ENCODE measurements around the gene PIAS4. TPM values are rescaled to one million over a fixed set of nuclear protein-coding genes. Genes with fewer than 3 reads are reported as not detected.

The PIAS4 gene
- total and polyA plus RNA-seq, 4 donors = 6.5 to 20.3 (median 15.9) TPM

GRCh38 chr19:4057931-4058692 is 50.6 kb downstream of the PIAS4 start:
- intact Hi-C loops (cut with DNase I) = loop anchor here in 1 of 2 donors (5.0 kb wide), 2 partner anchors 51 to 1791 kb away; partner anchors contain the start of gene PIAS4
- Histone ChIP-seq H3K27ac (ENCODE audit: low read depth in 1 of 2, low read length in 2 of 2) (peak overlapping the region; percentile 57 to 70), H3K9me3 (ENCODE audit: control insufficient read depth, low read length) (no peaks in the 10 kb centered on the region), H3K4me1 (ENCODE audit: control insufficient read depth in 1 of 2, insufficient read depth in 2 of 2, low read length in 2 of 2) (no peaks in the 10 kb centered on the region), H3K36me3 (ENCODE audit: control insufficient read depth in 1 of 2, insufficient read depth in 2 of 2, low read length in 1 of 2) (peaks cover 2 to 10% of the 10 kb centered on the region in 2 donors), H3K27me3 (ENCODE audit: control insufficient read depth in 1 of 2, insufficient read depth in 2 of 2, low read length in 1 of 2) (no peaks in the 10 kb centered on the region), H3K4me3 (ENCODE audit: low read length in 2 of 2) (no peak overlapping the region)
- WGBS, 2 donors = 32 to 34% methylated on average over 22 of the region's 22 CpGs
- DNase-seq (peak; percentile 94 to 97), ATAC-seq (ENCODE audit: low FRiP score) (peak; percentile 87)

- H3K36me3 ChIP-seq (ENCODE audit: control insufficient read depth in 1 of 2, insufficient read depth in 2 of 2, low read length in 1 of 2) = peaks cover 2 to 4% of the 10 kb centered on the region in 2 donors
- intact Hi-C loops (cut with DNase I) = loop anchor here in 1 of 2 donors (5.0 kb wide), 2 partner anchors 52 to 1792 kb away; partner anchors contain the start of gene PIAS4
- H3K9me3 ChIP-seq (ENCODE audit: control insufficient read depth, low read length) = no peaks in the 10 kb centered on the region
- 31 to 41% methylated on average over 29 to 30 of the region's 30 CpGs for WGBS, 2 donors
- DNase-seq (peak; percentile 59 to 76), ATAC-seq (ENCODE audit: low FRiP score) (peak; percentile 23)
- no peak overlapping the region for H3K4me3 ChIP-seq (ENCODE audit: low read length in 2 of 2)
- no peaks in the 10 kb centered on the region for H3K27me3 ChIP-seq (ENCODE audit: control insufficient read depth in 1 of 2, insufficient read depth in 2 of 2, low read length in 1 of 2)
- H3K4me1 ChIP-seq (ENCODE audit: control insufficient read depth in 1 of 2, insufficient read depth in 2 of 2, low read length in 2 of 2) = no peaks in the 10 kb centered on the region
- H3K27ac ChIP-seq (ENCODE audit: low read depth in 1 of 2, low read length in 2 of 2) = peak overlapping the region; percentile 57 to 70
Measured at GRCh38 chr19:4058693-4059452, 51.3 kb downstream of the PIAS4 start.

- Histone ChIP-seq H3K36me3 (ENCODE audit: control insufficient read depth in 1 of 2, insufficient read depth in 2 of 2, low read length in 1 of 2) (peaks cover 0 to 4% of the 10 kb centered on the region in 2 donors), H3K4me3 (ENCODE audit: low read length in 2 of 2) (no peak overlapping the region), H3K9me3 (ENCODE audit: control insufficient read depth, low read length) (no peaks in the 10 kb centered on the region), H3K27me3 (ENCODE audit: control insufficient read depth in 1 of 2, insufficient read depth in 2 of 2, low read length in 1 of 2) (no peaks in the 10 kb centered on the region), H3K27ac (ENCODE audit: low read depth in 1 of 2, low read length in 2 of 2) (peak overlapping the region; percentile 57 to 70), H3K4me1 (ENCODE audit: control insufficient read depth in 1 of 2, insufficient read depth in 2 of 2, low read length in 2 of 2) (no peaks in the 10 kb centered on the region)
- DNase-seq = peak in 1 of 2 donors; percentile 76
- 39 to 55% methylated on average over 18 to 19 of the region's 19 CpGs for WGBS, 2 donors
- intact Hi-C loops (cut with DNase I) = loop anchor here in 1 of 2 donors (5.0 kb wide), 2 partner anchors 52 to 1792 kb away; partner anchors contain the start of gene PIAS4
- ATAC-seq (ENCODE audit: low FRiP score) = no peak
Measured at GRCh38 chr19:4059453-4059871, 51.9 kb downstream of the PIAS4 start.

- intact Hi-C loops (cut with DNase I) = loop anchor here in 1 of 2 donors (5.0 kb wide), 2 partner anchors 53 to 1793 kb away; partner anchors contain the start of gene PIAS4
- DNase-seq (peak in 1 of 2 donors; percentile 89), ATAC-seq (ENCODE audit: low FRiP score) (no peak)
- Histone ChIP-seq H3K4me3 (ENCODE audit: low read length in 2 of 2) (no peak overlapping the region), H3K9me3 (ENCODE audit: control insufficient read depth, low read length) (no peaks in the 10 kb centered on the region), H3K27me3 (ENCODE audit: control insufficient read depth in 1 of 2, insufficient read depth in 2 of 2, low read length in 1 of 2) (no peaks in the 10 kb centered on the region), H3K27ac (ENCODE audit: low read depth in 1 of 2, low read length in 2 of 2) (peak overlapping the region; percentile 57 to 70), H3K4me1 (ENCODE audit: control insufficient read depth in 1 of 2, insufficient read depth in 2 of 2, low read length in 2 of 2) (no peaks in the 10 kb centered on the region), H3K36me3 (ENCODE audit: control insufficient read depth in 1 of 2, insufficient read depth in 2 of 2, low read length in 1 of 2) (no peaks in the 10 kb centered on the region)
- 61 to 63% methylated on average over 40 to 42 of the region's 42 CpGs for WGBS, 2 donors
Measured at GRCh38 chr19:4059891-4060620, 52.5 kb downstream of the PIAS4 start.

- H3K4me3 ChIP-seq (ENCODE audit: low read length in 2 of 2) = no peak overlapping the region
- no peaks in the 10 kb centered on the region for H3K27me3 ChIP-seq (ENCODE audit: control insufficient read depth in 1 of 2, insufficient read depth in 2 of 2, low read length in 1 of 2)
- no peaks in the 10 kb centered on the region for H3K36me3 ChIP-seq (ENCODE audit: control insufficient read depth in 1 of 2, insufficient read depth in 2 of 2, low read length in 1 of 2)
- no peaks in the 10 kb centered on the region for H3K9me3 ChIP-seq (ENCODE audit: control insufficient read depth, low read length)
- no peak for ATAC-seq (ENCODE audit: low FRiP score)
- intact Hi-C loops (cut with DNase I) = no loop called here
- peak overlapping the region in 1 of 2 donors; percentile 38 for H3K27ac ChIP-seq (ENCODE audit: low read depth in 1 of 2, low read length in 2 of 2)
- DNase-seq = no peak
- WGBS, 2 donors = 82 to 84% methylated on average over 16 of the region's 16 CpGs
- no peaks in the 10 kb centered on the region for H3K4me1 ChIP-seq (ENCODE audit: control insufficient read depth in 1 of 2, insufficient read depth in 2 of 2, low read length in 2 of 2)
Measured at GRCh38 chr19:4060621-4061177, 53.2 kb downstream of the PIAS4 start.

GRCh38 chr19:4061178-4061682 is 53.7 kb downstream of the PIAS4 start:
- peak overlapping the region in 1 of 2 donors; percentile 24 for H3K4me3 ChIP-seq (ENCODE audit: low read length in 2 of 2)
- no peaks in the 10 kb centered on the region for H3K4me1 ChIP-seq (ENCODE audit: control insufficient read depth in 1 of 2, insufficient read depth in 2 of 2, low read length in 2 of 2)
- peak; percentile 86 to 95 for DNase-seq
- no peak for ATAC-seq (ENCODE audit: low FRiP score)
- intact Hi-C loops (cut with DNase I) = no loop called here
- H3K9me3 ChIP-seq (ENCODE audit: control insufficient read depth, low read length) = no peaks in the 10 kb centered on the region
- H3K27me3 ChIP-seq (ENCODE audit: control insufficient read depth in 1 of 2, insufficient read depth in 2 of 2, low read length in 1 of 2) = no peaks in the 10 kb centered on the region
- no peaks in the 10 kb centered on the region for H3K36me3 ChIP-seq (ENCODE audit: control insufficient read depth in 1 of 2, insufficient read depth in 2 of 2, low read length in 1 of 2)
- 5 to 9% methylated on average over 22 to 23 of the region's 23 CpGs for WGBS, 2 donors
- peak overlapping the region in 1 of 2 donors; percentile 45 for H3K27ac ChIP-seq (ENCODE audit: low read depth in 1 of 2, low read length in 2 of 2)

GRCh38 chr19:4061683-4062418 is 54.3 kb downstream of the PIAS4 start:
- Histone ChIP-seq H3K36me3 (ENCODE audit: control insufficient read depth in 1 of 2, insufficient read depth in 2 of 2, low read length in 1 of 2) (no peaks in the 10 kb centered on the region), H3K4me1 (ENCODE audit: control insufficient read depth in 1 of 2, insufficient read depth in 2 of 2, low read length in 2 of 2) (no peaks in the 10 kb centered on the region), H3K27me3 (ENCODE audit: control insufficient read depth in 1 of 2, insufficient read depth in 2 of 2, low read length in 1 of 2) (no peaks in the 10 kb centered on the region), H3K4me3 (ENCODE audit: low read length in 2 of 2) (peak overlapping the region in 1 of 2 donors; percentile 24), H3K27ac (ENCODE audit: low read depth in 1 of 2, low read length in 2 of 2) (peak overlapping the region in 1 of 2 donors; percentile 45), H3K9me3 (ENCODE audit: control insufficient read depth, low read length) (no peaks in the 10 kb centered on the region)
- no peak for ATAC-seq (ENCODE audit: low FRiP score)
- intact Hi-C loops (cut with DNase I) = no loop called here
- WGBS, 2 donors = 62 to 64% methylated on average over 29 of the region's 29 CpGs
- DNase-seq = peak in 1 of 2 donors; percentile 75
